ENCODE data around the gene C19orf12.

Gene C19orf12

GRCh38 chr19:29679598-29680210, 35.4 kb downstream of the C19orf12 start:
- DNase-seq (ENCODE audit: low spot score) = no peak
- no peaks in the 10 kb centered on the region for H3K9me3 ChIP-seq (ENCODE audit: severe bottlenecking)
- no peak for ATAC-seq (ENCODE audit: low read depth)
- no peaks in the 10 kb centered on the region for H3K4me1 ChIP-seq (ENCODE audit: insufficient read depth, poor library complexity, severe bottlenecking)
- H3K27me3 ChIP-seq (ENCODE audit: insufficient read depth, poor library complexity, severe bottlenecking) = no peaks in the 10 kb centered on the region
- H3K27ac ChIP-seq (ENCODE audit: poor library complexity, severe bottlenecking) = no peak overlapping the region
- no peak for TF ChIP-seq CTCF (IDR thresholded peaks at IDR 0.05; ENCODE audit: poor library complexity, severe bottlenecking)
- H3K4me3 ChIP-seq (ENCODE audit: severe bottlenecking) = no peak overlapping the region
- H3K36me3 ChIP-seq (ENCODE audit: low read depth) = no peaks in the 10 kb centered on the region

GRCh38 chr19:29678484-29679106, 36.5 kb downstream of the C19orf12 start:
- H3K27me3 ChIP-seq (ENCODE audit: insufficient read depth, poor library complexity, severe bottlenecking) = no peaks in the 10 kb centered on the region
- TF ChIP-seq CTCF (IDR thresholded peaks at IDR 0.05; ENCODE audit: poor library complexity, severe bottlenecking) = no peak
- H3K4me3 ChIP-seq (ENCODE audit: severe bottlenecking) = no peak overlapping the region
- no peaks in the 10 kb centered on the region for H3K9me3 ChIP-seq (ENCODE audit: severe bottlenecking)
- no peaks in the 10 kb centered on the region for H3K36me3 ChIP-seq (ENCODE audit: low read depth)
- no peaks in the 10 kb centered on the region for H3K4me1 ChIP-seq (ENCODE audit: insufficient read depth, poor library complexity, severe bottlenecking)
- no peak for ATAC-seq (ENCODE audit: low read depth)
- DNase-seq (ENCODE audit: low spot score) = no peak
- no peak overlapping the region for H3K27ac ChIP-seq (ENCODE audit: poor library complexity, severe bottlenecking)

- Histone ChIP-seq H3K27me3 (ENCODE audit: insufficient read depth, poor library complexity, severe bottlenecking) (no peaks in the 10 kb centered on the region), H3K27ac (ENCODE audit: poor library complexity, severe bottlenecking) (no peak overlapping the region), H3K4me3 (ENCODE audit: severe bottlenecking) (no peak overlapping the region), H3K36me3 (ENCODE audit: low read depth) (no peaks in the 10 kb centered on the region), H3K9me3 (ENCODE audit: severe bottlenecking) (no peaks in the 10 kb centered on the region), H3K4me1 (ENCODE audit: insufficient read depth, poor library complexity, severe bottlenecking) (no peaks in the 10 kb centered on the region)
- no peak for TF ChIP-seq CTCF (IDR thresholded peaks at IDR 0.05; ENCODE audit: poor library complexity, severe bottlenecking)
- ATAC-seq (ENCODE audit: low read depth) = no peak
- DNase-seq (ENCODE audit: low spot score) = no peak
Measured at GRCh38 chr19:29677001-29677817, 37.9 kb downstream of the C19orf12 start.

- H3K9me3 ChIP-seq (ENCODE audit: severe bottlenecking) = no peaks in the 10 kb centered on the region
- no peaks in the 10 kb centered on the region for H3K27me3 ChIP-seq (ENCODE audit: insufficient read depth, poor library complexity, severe bottlenecking)
- no peak for TF ChIP-seq CTCF (IDR thresholded peaks at IDR 0.05; ENCODE audit: poor library complexity, severe bottlenecking)
- ATAC-seq (ENCODE audit: low read depth) (no peak), DNase-seq (ENCODE audit: low spot score) (no peak)
- no peaks in the 10 kb centered on the region for H3K36me3 ChIP-seq (ENCODE audit: low read depth)
- no peak overlapping the region for H3K27ac ChIP-seq (ENCODE audit: poor library complexity, severe bottlenecking)
- no peak overlapping the region for H3K4me3 ChIP-seq (ENCODE audit: severe bottlenecking)
- peaks cover 1% of the 10 kb centered on the region for H3K4me1 ChIP-seq (ENCODE audit: insufficient read depth, poor library complexity, severe bottlenecking)
Measured at GRCh38 chr19:29676586-29676985, 38.5 kb downstream of the C19orf12 start.
